Measurements from ENCODE around the gene SCG3. TPM values are rescaled to one million over a fixed set of nuclear protein-coding genes. Genes with fewer than 3 reads are reported as not detected.

Gene SCG3
- total RNA-seq, 1 experiment from 2014 or later: 22.7 TPM

GRCh38 chr15:51675234-51675633 lies 6.1 kb upstream of the SCG3 start:
- Histone ChIP-seq H3K4me2 (ENCODE audit: insufficient read depth, insufficient read length, low read length) (no peak overlapping the region), H2BK20ac (ENCODE audit: low read depth, low read length, poor library complexity, severe bottlenecking) (no peak overlapping the region), H2AK5ac (ENCODE audit: insufficient read length, low read length) (no peak overlapping the region), H3K27ac (ENCODE audit: insufficient read length, low read depth, low read length) (no peak overlapping the region), H4K91ac (ENCODE audit: insufficient read length, low read depth, low read length) (no peak overlapping the region), H2BK5ac (ENCODE audit: insufficient read length, low read length) (no peak overlapping the region), H3K9me3 (ENCODE audit: control insufficient read depth, low read depth, low read length) (no peaks in the 10 kb centered on the region), H4K20me1 (ENCODE audit: control insufficient read depth, insufficient read depth, insufficient read length) (no peaks in the 10 kb centered on the region), H3K14ac (ENCODE audit: insufficient read depth, low read length) (no peak overlapping the region), H3T11ph (ENCODE audit: low read length) (no peak overlapping the region), H2BK15ac (ENCODE audit: low read depth, low read length) (no peak overlapping the region), H4K8ac (replicated peaks; ENCODE audit: insufficient read length, low read depth, low read length) (no peak overlapping the region), H3K23ac (ENCODE audit: insufficient read length, low read depth, low read length) (no peak overlapping the region), H2BK120ac (ENCODE audit: low read depth, low read length, poor library complexity, severe bottlenecking) (no peak overlapping the region), H3K4me1 (ENCODE audit: insufficient read depth, low read length) (no peaks in the 10 kb centered on the region; the same call in 1 of the 2 replicates), H3K23me2 (ENCODE audit: insufficient read length, low read depth, low read length, poor library complexity, severe bottlenecking) (no peaks in the 10 kb centered on the region), H3K56ac (ENCODE audit: insufficient read length, low read depth, low read length) (no peak overlapping the region), H3K79me2 (ENCODE audit: insufficient read depth, low read length) (no peaks in the 10 kb centered on the region), H2AFZ (ENCODE audit: low read length) (no peak overlapping the region), H3K4ac (ENCODE audit: low read depth, low read length) (no peak overlapping the region), H3K18ac (ENCODE audit: insufficient read length, low read depth, low read length) (no peak overlapping the region), H2BK12ac (ENCODE audit: insufficient read length, low read depth, low read length) (no peak overlapping the region), H4K5ac (ENCODE audit: insufficient read length, low read depth, low read length) (no peak overlapping the region), H3K79me1 (ENCODE audit: insufficient read depth, low read depth, low read length, poor library complexity, severe bottlenecking) (no peaks in the 10 kb centered on the region), H3K27me3 (ENCODE audit: insufficient read depth, low read length) (no peaks in the 10 kb centered on the region), H3K9ac (ENCODE audit: extremely low read depth, insufficient read length, low read length) (no peak overlapping the region)
- Mint-ChIP-seq H3K9me3 (no peaks in the 10 kb centered on the region), H3K27ac (no peak overlapping the region), H3K4me3 (no peak overlapping the region), H3K4me1 (peaks cover 15 to 17% of the 10 kb centered on the region in 2 experiments), H3K27me3 (ENCODE audit: low read depth) (peaks cover 17% of the 10 kb centered on the region), H3K36me3 (ENCODE audit: insufficient read depth in 1 of 3, low read depth in 3 of 3) (no peaks in the 10 kb centered on the region)
- DNase-seq: no peak
- no CpG with 5 or more reads among the region's 1 CpG for WGBS (ENCODE audit: extremely low coverage, insufficient read length, low lambda C conversion rate)
- no peak for TF ChIP-seq CTCF (conservative IDR thresholded peaks at IDR 0.05)
